OCI-LY1 (cell line): ENCODE measurements around the gene NSUN3.

ENCODE experiments used
- CTCF ChIP-seq: fragments of 200-600 bp; sonication (generic), shearing (Covaris generic); IDR thresholded peaks from 2 replicates; pipeline ENCODE4 v1.5.1; 2017; ENCODE audit warnings: mild to moderate bottlenecking, antibody characterized with exemption, low read length, moderate library complexity, mixed read lengths
- EZH2 ChIP-seq: fragments of 200-600 bp; sonication (generic), shearing (Covaris generic); IDR thresholded peaks from 2 replicates; pipeline ENCODE4 v1.8.0; 2017; ENCODE audit warnings: borderline replicate concordance, mixed run types, mild to moderate bottlenecking, antibody characterized with exemption, low read length, moderate library complexity, mixed read lengths

- TF ChIP-seq CTCF (no peak), EZH2 (no peak)
Measured at GRCh38 chr3:94065819-94066480, 3.1 kb downstream of the NSUN3 start.
